Loucy (cell line): ENCODE results near the gene CNTNAP2.

Experiments used
- CTCF ChIP-seq: fragments of 200-600 bp; sonication (generic); conservative IDR thresholded peaks from 2 replicates; pipeline ENCODE4 v1.5.1; 2014; ENCODE audit warnings: mild to moderate bottlenecking, antibody characterized with exemption, low read length
- EZH2phosphoT487 ChIP-seq: fragments of 200-600 bp; IDR thresholded peaks from 2 replicates; pipeline ENCODE4 v1.6.1; 2018; ENCODE audit warnings: antibody characterized with exemption, mild to moderate bottlenecking, moderate library complexity, borderline replicate concordance

DNA sequence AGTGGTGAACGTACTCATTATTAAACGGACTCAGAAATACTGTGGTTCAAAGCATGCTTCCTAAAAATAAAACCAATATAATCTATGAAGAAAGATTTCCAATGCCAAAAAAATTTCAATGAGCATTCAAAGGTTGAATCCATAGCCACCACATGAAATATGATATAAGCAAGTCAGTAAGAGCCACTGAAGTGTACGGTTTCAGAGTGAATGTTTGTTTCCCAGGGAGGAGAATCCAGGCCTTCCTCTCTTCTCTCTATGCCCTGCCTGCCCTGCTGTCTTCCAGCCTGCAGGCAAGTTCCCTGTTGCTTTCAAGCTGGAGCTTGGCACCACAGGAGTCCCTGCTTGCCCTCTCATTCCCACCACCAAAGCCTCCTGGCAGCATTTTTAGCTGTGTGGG lies 1302.4 kb downstream of the CNTNAP2 start:
- no peak for TF ChIP-seq CTCF
- TF ChIP-seq EZH2phosphoT487, result no peak
